Measurements from ENCODE around the gene ARPP21. TPM values are rescaled to one million over a fixed set of nuclear protein-coding genes. Genes with fewer than 3 reads are reported as not detected.

ARPP21 gene
- total RNA-seq, 4 donors from 2014 or later: not detected

GRCh38 chr3:35663471-35663870 lies 24.1 kb downstream of the ARPP21 start:
- 21 to 31% methylated on average over 9 to 10 of the region's 10 CpGs for WGBS, 2 donors
- Histone ChIP-seq H3K9me3 (no peaks in the 10 kb centered on the region), H3K4me3 (no peak overlapping the region), H3K27me3 (no peaks in the 10 kb centered on the region), H3K27ac (no peak overlapping the region), H3K36me3 (no peaks in the 10 kb centered on the region), H3K4me1 (peaks cover 0 to 11% (median 0%) of the 10 kb centered on the region in 3 donors)
- no peak for DNase-seq
- TF ChIP-seq, protein P1, sequence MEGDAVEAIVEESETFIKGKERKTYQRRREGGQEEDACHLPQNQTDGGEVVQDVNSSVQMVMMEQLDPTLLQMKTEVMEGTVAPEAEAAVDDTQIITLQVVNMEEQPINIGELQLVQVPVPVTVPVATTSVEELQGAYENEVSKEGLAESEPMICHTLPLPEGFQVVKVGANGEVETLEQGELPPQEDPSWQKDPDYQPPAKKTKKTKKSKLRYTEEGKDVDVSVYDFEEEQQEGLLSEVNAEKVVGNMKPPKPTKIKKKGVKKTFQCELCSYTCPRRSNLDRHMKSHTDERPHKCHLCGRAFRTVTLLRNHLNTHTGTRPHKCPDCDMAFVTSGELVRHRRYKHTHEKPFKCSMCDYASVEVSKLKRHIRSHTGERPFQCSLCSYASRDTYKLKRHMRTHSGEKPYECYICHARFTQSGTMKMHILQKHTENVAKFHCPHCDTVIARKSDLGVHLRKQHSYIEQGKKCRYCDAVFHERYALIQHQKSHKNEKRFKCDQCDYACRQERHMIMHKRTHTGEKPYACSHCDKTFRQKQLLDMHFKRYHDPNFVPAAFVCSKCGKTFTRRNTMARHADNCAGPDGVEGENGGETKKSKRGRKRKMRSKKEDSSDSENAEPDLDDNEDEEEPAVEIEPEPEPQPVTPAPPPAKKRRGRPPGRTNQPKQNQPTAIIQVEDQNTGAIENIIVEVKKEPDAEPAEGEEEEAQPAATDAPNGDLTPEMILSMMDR (IDR thresholded peaks at IDR 0.05): no peak
- no peak for TF ChIP-seq POLR2A (IDR thresholded peaks at IDR 0.05)
- intact Hi-C loops (cut with DNase I): no loop called here

- H3K9me3 ChIP-seq: no peaks in the 10 kb centered on the region
- intact Hi-C loops (cut with DNase I): no loop called here
- no peak overlapping the region for H3K27ac ChIP-seq
- no peak for DNase-seq
- TF ChIP-seq, protein P1 (IDR thresholded peaks at IDR 0.05): no peak
- no peak for TF ChIP-seq POLR2A (IDR thresholded peaks at IDR 0.05)
- no peaks in the 10 kb centered on the region for H3K27me3 ChIP-seq
- no peaks in the 10 kb centered on the region for H3K36me3 ChIP-seq
- peaks cover 0 to 11% (median 0%) of the 10 kb centered on the region in 3 donors for H3K4me1 ChIP-seq
- no peak overlapping the region for H3K4me3 ChIP-seq
- 13 to 21% methylated on average over 6 to 7 of the region's 14 CpGs for WGBS, 2 donors
Observed at GRCh38 chr3:35664460-35664919, 25.2 kb downstream of the ARPP21 start.

DNA sequence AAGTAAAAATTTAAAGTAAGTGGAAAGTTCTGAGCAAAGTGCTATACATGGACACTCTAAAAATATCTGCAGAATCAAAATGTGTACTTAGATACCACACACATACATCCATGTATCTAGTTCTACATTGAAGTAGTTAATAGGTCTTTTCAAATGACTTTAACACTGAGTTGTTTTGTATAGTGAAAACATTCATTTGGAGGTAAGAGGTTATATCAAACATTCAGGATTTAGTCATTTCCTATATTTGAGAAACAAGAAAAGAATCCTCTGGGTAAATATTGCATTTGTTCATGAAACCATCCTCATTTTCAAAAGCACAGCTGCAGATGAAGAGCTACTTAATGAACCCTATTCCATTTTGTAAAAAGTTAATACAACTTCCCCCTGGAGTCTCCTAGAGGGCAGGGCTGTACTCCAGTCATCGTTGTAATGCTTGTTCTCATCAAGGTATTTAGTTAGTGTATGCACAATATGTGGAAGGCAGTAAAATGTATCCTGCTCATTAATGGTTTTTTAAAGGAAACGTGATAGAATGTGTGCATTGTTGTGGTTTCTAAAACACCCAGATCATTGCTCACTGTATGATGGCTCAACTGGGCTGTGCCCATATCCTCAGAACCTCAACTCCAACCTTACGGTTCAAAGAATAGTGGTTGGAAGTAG lies 26.2 kb downstream of the ARPP21 start:
- TF ChIP-seq POLR2A (IDR thresholded peaks at IDR 0.05): no peak
- Histone ChIP-seq H3K9me3 (no peaks in the 10 kb centered on the region), H3K27me3 (no peaks in the 10 kb centered on the region), H3K4me1 (peaks cover 0 to 11% (median 0%) of the 10 kb centered on the region in 3 donors), H3K27ac (no peak overlapping the region), H3K36me3 (no peaks in the 10 kb centered on the region), H3K4me3 (no peak overlapping the region)
- 64 to 67% methylated on average over 3 of the region's 3 CpGs for WGBS, 2 donors
- DNase-seq: no peak
- intact Hi-C loops (cut with DNase I): no loop called here

GRCh38 chr3:35666888-35667287 lies 27.6 kb downstream of the ARPP21 start:
- H3K4me1 ChIP-seq: peaks cover 0 to 11% (median 0%) of the 10 kb centered on the region in 3 donors
- H3K36me3 ChIP-seq: no peaks in the 10 kb centered on the region
- no peak for DNase-seq
- no peak overlapping the region for H3K27ac ChIP-seq
- TF ChIP-seq, protein P1 (IDR thresholded peaks at IDR 0.05): no peak
- no peak for TF ChIP-seq POLR2A (IDR thresholded peaks at IDR 0.05)
- H3K4me3 ChIP-seq: no peak overlapping the region
- WGBS, 2 donors: 56 to 80% methylated on average over 1 of the region's 1 CpG
- intact Hi-C loops (cut with DNase I): no loop called here
- H3K27me3 ChIP-seq: no peaks in the 10 kb centered on the region
- H3K9me3 ChIP-seq: no peaks in the 10 kb centered on the region

GRCh38 chr3:35670408-35670965 lies 31.2 kb downstream of the ARPP21 start:
- TF ChIP-seq, protein P1 (IDR thresholded peaks at IDR 0.05): no peak
- no peak for TF ChIP-seq POLR2A (IDR thresholded peaks at IDR 0.05)
- Histone ChIP-seq H3K9me3 (no peaks in the 10 kb centered on the region), H3K27ac (no peak overlapping the region), H3K4me1 (no peaks in the 10 kb centered on the region), H3K4me3 (no peak overlapping the region), H3K27me3 (no peaks in the 10 kb centered on the region), H3K36me3 (no peaks in the 10 kb centered on the region)
- WGBS, 2 donors: 74 to 77% methylated on average over 9 of the region's 9 CpGs
- DNase-seq: no peak
- intact Hi-C loops (cut with DNase I): no loop called here

All from esophagus squamous epithelium (tissue), 5 donors.